A673 (cell line): ENCODE results near the gene OFD1. TPM values are rescaled to one million over a fixed set of nuclear protein-coding genes. Genes with fewer than 3 reads are reported as not detected.

Source experiments
- BruUV-seq: library from RNA; stranded (reverse); fragments of 400-500 nt; replicated peaks from 2 replicates; lab custom pipeline; 2021; lab: Mats Ljungman, UMichigan
- CTCF ChIA-PET: fragments of 300-600 bp; sonication (Branson Sonifier 250); formaldehyde crosslinking; loops from one replicate; lab custom pipeline; 2022; ENCODE audit warnings: antibody characterized with exemption; lab: Charles Lee
- POLR2A ChIA-PET: fragments of 300-600 bp; sonication (Branson Sonifier 250); formaldehyde crosslinking; loops from one replicate; lab custom pipeline; 2022; ENCODE audit warnings: antibody characterized with exemption; ENCODE audit not compliant: low non-redundant PET; lab: Charles Lee
- DNase-seq: peaks from one replicate; pipeline ENCODE4 v3.0.0-alpha.2; 2015; ENCODE audit warnings: low spot score
- H3K27ac ChIP-seq: fragments of 200-600 bp; sonication (generic); 2 replicates; pipeline ENCODE4 v1.5.1; 2016; ENCODE audit warnings: mixed run types, low read depth, mild to moderate bottlenecking, mixed read lengths, antibody characterized with exemption, low read length; ENCODE audit not compliant: poor library complexity, severe bottlenecking
- H3K27me3 ChIP-seq: fragments of 200-600 bp; sonication (generic); replicated peaks from 2 replicates; pipeline ENCODE4 v1.6.1; 2017; ENCODE audit warnings: mixed run types, low read depth, mild to moderate bottlenecking, mixed read lengths, antibody characterized with exemption, low read length; ENCODE audit not compliant: insufficient read depth, poor library complexity
- H3K36me3 ChIP-seq: fragments of 200-600 bp; sonication (generic); 2 replicates; pipeline ENCODE4 v1.6.1; 2016; ENCODE audit warnings: mixed run types, mild to moderate bottlenecking, mixed read lengths, antibody characterized with exemption, low read length; ENCODE audit not compliant: insufficient read depth, poor library complexity, severe bottlenecking
- H3K4me1 ChIP-seq: fragments of 200-600 bp; sonication (generic); 2 replicates; pipeline ENCODE4 v1.6.1; 2017; ENCODE audit warnings: mixed run types, mild to moderate bottlenecking, mixed read lengths, antibody characterized with exemption, low read length; ENCODE audit not compliant: insufficient read depth, poor library complexity, severe bottlenecking
- H3K4me3 ChIP-seq: fragments of 200-600 bp; sonication (generic); 2 replicates; pipeline ENCODE4 v1.5.1; 2016; ENCODE audit warnings: low read depth, mixed run types, mild to moderate bottlenecking, mixed read lengths, low read length; ENCODE audit not compliant: poor library complexity, severe bottlenecking
- H3K9me3 ChIP-seq: fragments of 200-600 bp; sonication (generic); 2 replicates; pipeline ENCODE4 v1.6.1; 2016; ENCODE audit warnings: mixed run types, low read depth, mild to moderate bottlenecking, mixed read lengths, antibody characterized with exemption, low read length; ENCODE audit not compliant: poor library complexity, severe bottlenecking
- EZH2 ChIP-seq: fragments of 200-600 bp; sonication (generic); IDR thresholded peaks from 2 replicates; pipeline ENCODE4 v1.6.1; 2017; ENCODE audit warnings: borderline replicate concordance, low read depth, mild to moderate bottlenecking, mixed read lengths, antibody characterized with exemption, low read length; ENCODE audit not compliant: poor library complexity, severe bottlenecking
- intact Hi-C: fragments of 100-400 bp; cut with micrococcal nuclease; formaldehyde crosslinking; loops from one replicate; pipeline ENCODE4 v1.10.0; 2022; ENCODE audit not compliant: unreplicated experiment
- total RNA-seq: library from RNA; stranded (reverse); gene quantifications from 2 replicates; pipeline ENCODE4 v1.2.3, GENCODE V29; 2021
- TF ChIP-seq, protein P1 (sequence below): fragments of 300-800, 200-600 bp; sonication (generic); conservative IDR thresholded peaks from 2 replicates; pipeline ENCODE4 v1.5.1; 2017; ENCODE audit warnings: low read depth, mild to moderate bottlenecking, antibody characterized with exemption, low read length, moderate library complexity, mixed read lengths

Gene OFD1
- total RNA-seq, 1 experiment from 2014 or later = 28.6 TPM

DNA sequence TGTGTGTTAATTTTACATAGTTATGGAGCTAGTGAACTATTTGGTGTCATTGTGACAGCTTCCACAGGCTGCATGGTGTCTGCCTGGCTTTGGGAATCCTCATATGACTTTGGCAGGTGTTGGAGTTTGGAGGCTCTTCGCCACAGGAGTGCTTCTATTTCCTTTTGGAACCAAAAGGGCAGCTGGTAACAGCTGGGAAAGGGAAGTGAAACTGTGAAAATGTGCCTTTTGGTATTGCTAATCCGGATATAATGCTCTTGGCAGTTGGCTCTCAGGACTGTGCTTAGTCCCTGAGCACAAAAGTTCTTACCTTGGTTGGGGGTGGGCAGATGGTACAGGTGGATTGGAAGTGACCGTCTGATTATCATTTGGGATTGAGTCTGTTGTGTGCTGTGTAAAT, 18.1 kb downstream of the OFD1 start:
- POLR2A ChIA-PET = no interaction called here
- no peaks in the 10 kb centered on the region for H3K9me3 ChIP-seq
- intact Hi-C loops = no loop called here
- H3K36me3 ChIP-seq = peaks cover 11% of the 10 kb centered on the region
- DNase-seq = no peak
- CTCF ChIA-PET = interaction anchor here (0.6 kb wide), 1 partner anchor 246 kb away, joined by 3 read pairs; no protein-coding TSS in a partner anchor
- H3K4me1 ChIP-seq = no peaks in the 10 kb centered on the region
- H3K27ac ChIP-seq = no peak overlapping the region
- H3K27me3 ChIP-seq = no peaks in the 10 kb centered on the region
- no TSS peak for BruUV-seq
- TF ChIP-seq, protein P1, sequence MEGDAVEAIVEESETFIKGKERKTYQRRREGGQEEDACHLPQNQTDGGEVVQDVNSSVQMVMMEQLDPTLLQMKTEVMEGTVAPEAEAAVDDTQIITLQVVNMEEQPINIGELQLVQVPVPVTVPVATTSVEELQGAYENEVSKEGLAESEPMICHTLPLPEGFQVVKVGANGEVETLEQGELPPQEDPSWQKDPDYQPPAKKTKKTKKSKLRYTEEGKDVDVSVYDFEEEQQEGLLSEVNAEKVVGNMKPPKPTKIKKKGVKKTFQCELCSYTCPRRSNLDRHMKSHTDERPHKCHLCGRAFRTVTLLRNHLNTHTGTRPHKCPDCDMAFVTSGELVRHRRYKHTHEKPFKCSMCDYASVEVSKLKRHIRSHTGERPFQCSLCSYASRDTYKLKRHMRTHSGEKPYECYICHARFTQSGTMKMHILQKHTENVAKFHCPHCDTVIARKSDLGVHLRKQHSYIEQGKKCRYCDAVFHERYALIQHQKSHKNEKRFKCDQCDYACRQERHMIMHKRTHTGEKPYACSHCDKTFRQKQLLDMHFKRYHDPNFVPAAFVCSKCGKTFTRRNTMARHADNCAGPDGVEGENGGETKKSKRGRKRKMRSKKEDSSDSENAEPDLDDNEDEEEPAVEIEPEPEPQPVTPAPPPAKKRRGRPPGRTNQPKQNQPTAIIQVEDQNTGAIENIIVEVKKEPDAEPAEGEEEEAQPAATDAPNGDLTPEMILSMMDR = no peak
- no peak for TF ChIP-seq EZH2
- no peak overlapping the region for H3K4me3 ChIP-seq

DNA sequence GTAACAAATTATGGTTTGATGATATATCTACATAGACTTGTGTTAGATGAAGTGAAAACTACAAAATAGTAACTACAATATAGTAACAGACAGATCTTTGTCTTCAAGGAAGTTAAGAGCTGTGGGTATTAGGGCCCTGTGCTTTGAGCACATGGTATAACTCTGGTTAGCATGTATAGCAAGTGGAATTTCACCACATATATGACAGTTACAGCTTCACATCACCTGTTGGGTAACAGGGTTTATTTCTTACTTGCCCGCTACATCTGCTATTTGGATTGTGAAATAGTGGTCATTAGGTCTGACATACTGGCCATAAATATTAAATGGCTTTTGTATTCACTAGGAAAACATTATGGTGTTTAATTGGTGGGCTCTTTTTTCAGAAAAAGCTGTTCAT, 20.2 kb downstream of the OFD1 start:
- ChIA-PET CTCF (no interaction called here), POLR2A (no interaction called here)
- DNase-seq = no peak
- no peaks in the 10 kb centered on the region for H3K9me3 ChIP-seq
- no peak for TF ChIP-seq EZH2
- TF ChIP-seq, protein P1 = no peak
- peaks cover 22% of the 10 kb centered on the region for H3K36me3 ChIP-seq
- intact Hi-C loops = no loop called here
- no peak overlapping the region for H3K27ac ChIP-seq
- BruUV-seq = no TSS peak
- H3K27me3 ChIP-seq = no peaks in the 10 kb centered on the region
- no peak overlapping the region for H3K4me3 ChIP-seq
- H3K4me1 ChIP-seq = peaks cover 6% of the 10 kb centered on the region

DNA sequence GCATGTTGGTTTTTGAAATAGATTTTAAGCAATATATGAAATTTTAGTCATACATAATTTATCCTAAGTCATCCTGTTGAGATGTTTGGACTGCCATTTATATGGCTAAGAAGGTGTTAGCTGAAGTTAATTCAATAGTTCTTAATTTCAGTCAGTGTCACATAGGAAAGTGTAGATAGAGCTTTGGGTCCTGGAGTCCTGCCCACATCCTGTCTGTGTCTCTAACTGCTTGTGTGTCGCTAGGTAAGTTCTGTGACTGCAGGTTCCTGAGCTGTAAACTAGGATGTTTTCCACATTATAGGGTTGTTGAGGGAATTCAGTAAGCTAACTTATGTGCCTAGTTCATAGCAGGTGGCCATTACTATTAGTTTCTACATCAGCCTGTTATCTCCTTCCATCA, 20.7 kb downstream of the OFD1 start:
- intact Hi-C loops = no loop called here
- Histone ChIP-seq H3K4me3 (no peak overlapping the region), H3K27ac (no peak overlapping the region), H3K9me3 (no peaks in the 10 kb centered on the region), H3K36me3 (peaks cover 22% of the 10 kb centered on the region), H3K27me3 (no peaks in the 10 kb centered on the region), H3K4me1 (peaks cover 11% of the 10 kb centered on the region)
- TF ChIP-seq, protein P1 = no peak
- TF ChIP-seq EZH2 = no peak
- no TSS peak for BruUV-seq
- ChIA-PET CTCF (no interaction called here), POLR2A (no interaction called here)
- DNase-seq = no peak
